ENCODE measurements around the gene RELL2. TPM values are rescaled to one million over a fixed set of nuclear protein-coding genes. Genes with fewer than 3 reads are reported as not detected.

RELL2 gene
- total RNA-seq, 1 experiment from 2014 or later = 23.8 TPM

- 0 out of 2 replicates have a peak, but pooled peaks have one; percentile 14 for TF ChIP-seq ZNF138 (CRISPR knock-in tag; conservative IDR thresholded peaks at IDR 0.05)
- no peak for TF ChIP-seq ZSCAN18 (CRISPR knock-in tag; IDR thresholded peaks at IDR 0.05)
- TF ChIP-seq CBFB (CRISPR knock-in tag; IDR thresholded peaks at IDR 0.05; ENCODE audit: low read depth) = 0 out of 2 replicates have a peak, but pooled peaks have one; percentile 39
- TF ChIP-seq, protein P1, sequence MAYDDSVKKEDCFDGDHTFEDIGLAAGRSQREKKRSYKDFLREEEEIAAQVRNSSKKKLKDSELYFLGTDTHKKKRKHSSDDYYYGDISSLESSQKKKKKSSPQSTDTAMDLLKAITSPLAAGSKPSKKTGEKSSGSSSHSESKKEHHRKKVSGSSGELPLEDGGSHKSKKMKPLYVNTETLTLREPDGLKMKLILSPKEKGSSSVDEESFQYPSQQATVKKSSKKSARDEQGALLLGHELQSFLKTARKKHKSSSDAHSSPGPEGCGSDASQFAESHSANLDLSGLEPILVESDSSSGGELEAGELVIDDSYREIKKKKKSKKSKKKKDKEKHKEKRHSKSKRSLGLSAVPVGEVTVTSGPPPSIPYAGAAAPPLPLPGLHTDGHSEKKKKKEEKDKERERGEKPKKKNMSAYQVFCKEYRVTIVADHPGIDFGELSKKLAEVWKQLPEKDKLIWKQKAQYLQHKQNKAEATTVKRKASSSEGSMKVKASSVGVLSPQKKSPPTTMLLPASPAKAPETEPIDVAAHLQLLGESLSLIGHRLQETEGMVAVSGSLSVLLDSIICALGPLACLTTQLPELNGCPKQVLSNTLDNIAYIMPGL (CRISPR knock-in tag; IDR thresholded peaks at IDR 0.05) = 0 out of 2 replicates have a peak, but pooled peaks have one; percentile 33
- peak; percentile 30; the same call in 1 of the 2 replicates for TF ChIP-seq TEAD1 (CRISPR knock-in tag; IDR thresholded peaks at IDR 0.05)
- TF ChIP-seq GRHL2 (CRISPR knock-in tag; IDR thresholded peaks at IDR 0.05; ENCODE audit: insufficient replicate concordance, severe bottlenecking) = no peak
- TF ChIP-seq PRRX2 (CRISPR knock-in tag; IDR thresholded peaks at IDR 0.05) = no peak
- TF ChIP-seq NFE2L1 (CRISPR knock-in tag; IDR thresholded peaks at IDR 0.05) = no peak
- TF ChIP-seq JUN (CRISPR knock-in tag; IDR thresholded peaks at IDR 0.05) = 0 out of 2 replicates have a peak, but pooled peaks have one; percentile 1
- no peak for TF ChIP-seq ZNF317 (CRISPR knock-in tag; IDR thresholded peaks at IDR 0.05; ENCODE audit: borderline replicate concordance, low read depth)
Observed at GRCh38 chr5:141636413-141637122, at the start of gene RELL2, which contains the start of gene HDAC3 (continued).

GRCh38 chr5:141590127-141590526 lies 46.7 kb upstream of the RELL2 start:
- no peaks in the 10 kb centered on the region for H3K4me1 Mint-ChIP-seq
- POLR2A ChIA-PET = no interaction called here
- ATAC-seq = no peak
- TF ChIP-seq MYBL2 (CRISPR knock-in tag; IDR thresholded peaks at IDR 0.05) (no peak), GABPB1 (CRISPR knock-in tag; IDR thresholded peaks at IDR 0.05) (0 out of 2 replicates have a peak, but pooled peaks have one; percentile 31), FOXJ3 (CRISPR knock-in tag; IDR thresholded peaks at IDR 0.05; ENCODE audit: borderline replicate concordance) (no peak)
- TF ChIP-seq, protein P1 (CRISPR knock-in tag; IDR thresholded peaks at IDR 0.05) = no peak
- H3K4me3 Mint-ChIP-seq = no peak overlapping the region
- CTCF ChIA-PET = interaction anchor here (1.2 to 2.2 kb wide), 3 partner anchors 29 to 61 kb away, joined by 3 to 13 read pairs (median 4); partner anchors contain the start of genes DIAPH1 and FCHSD1
- no peak for DNase-seq (ENCODE audit: low spot score)
- H3K27me3 Mint-ChIP-seq (ENCODE audit: low read depth) = no peaks in the 10 kb centered on the region
- H3K9me3 Mint-ChIP-seq = no peaks in the 10 kb centered on the region
- H3K27ac Mint-ChIP-seq = no peak overlapping the region
- peaks cover 12% of the 10 kb centered on the region for H3K36me3 Mint-ChIP-seq

- POLR2A ChIA-PET = no interaction called here
- Mint-ChIP-seq H3K4me3 (no peak overlapping the region), H3K4me1 (no peaks in the 10 kb centered on the region), H3K27me3 (ENCODE audit: low read depth) (no peaks in the 10 kb centered on the region), H3K9me3 (no peaks in the 10 kb centered on the region), H3K27ac (no peak overlapping the region), H3K36me3 (no peaks in the 10 kb centered on the region)
- TF ChIP-seq OVOL2 (CRISPR knock-in tag; IDR thresholded peaks at IDR 0.05; ENCODE audit: borderline replicate concordance) = no peak
- TF ChIP-seq FOXK1 (CRISPR knock-in tag; IDR thresholded peaks at IDR 0.05) = no peak
- TF ChIP-seq NR1H2 (CRISPR knock-in tag; IDR thresholded peaks at IDR 0.05) = no peak
- TF ChIP-seq, protein P2, sequence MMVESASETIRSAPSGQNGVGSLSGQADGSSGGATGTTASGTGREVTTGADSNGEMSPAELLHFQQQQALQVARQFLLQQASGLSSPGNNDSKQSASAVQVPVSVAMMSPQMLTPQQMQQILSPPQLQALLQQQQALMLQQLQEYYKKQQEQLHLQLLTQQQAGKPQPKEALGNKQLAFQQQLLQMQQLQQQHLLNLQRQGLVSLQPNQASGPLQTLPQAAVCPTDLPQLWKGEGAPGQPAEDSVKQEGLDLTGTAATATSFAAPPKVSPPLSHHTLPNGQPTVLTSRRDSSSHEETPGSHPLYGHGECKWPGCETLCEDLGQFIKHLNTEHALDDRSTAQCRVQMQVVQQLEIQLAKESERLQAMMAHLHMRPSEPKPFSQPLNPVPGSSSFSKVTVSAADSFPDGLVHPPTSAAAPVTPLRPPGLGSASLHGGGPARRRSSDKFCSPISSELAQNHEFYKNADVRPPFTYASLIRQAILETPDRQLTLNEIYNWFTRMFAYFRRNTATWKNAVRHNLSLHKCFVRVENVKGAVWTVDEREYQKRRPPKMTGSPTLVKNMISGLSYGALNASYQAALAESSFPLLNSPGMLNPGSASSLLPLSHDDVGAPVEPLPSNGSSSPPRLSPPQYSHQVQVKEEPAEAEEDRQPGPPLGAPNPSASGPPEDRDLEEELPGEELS (CRISPR knock-in tag; IDR thresholded peaks at IDR 0.05) = no peak
- TF ChIP-seq TEAD1 (CRISPR knock-in tag; IDR thresholded peaks at IDR 0.05) = no peak
- TF ChIP-seq ATF1 (CRISPR knock-in tag; IDR thresholded peaks at IDR 0.05) = no peak
- TF ChIP-seq, protein P3, sequence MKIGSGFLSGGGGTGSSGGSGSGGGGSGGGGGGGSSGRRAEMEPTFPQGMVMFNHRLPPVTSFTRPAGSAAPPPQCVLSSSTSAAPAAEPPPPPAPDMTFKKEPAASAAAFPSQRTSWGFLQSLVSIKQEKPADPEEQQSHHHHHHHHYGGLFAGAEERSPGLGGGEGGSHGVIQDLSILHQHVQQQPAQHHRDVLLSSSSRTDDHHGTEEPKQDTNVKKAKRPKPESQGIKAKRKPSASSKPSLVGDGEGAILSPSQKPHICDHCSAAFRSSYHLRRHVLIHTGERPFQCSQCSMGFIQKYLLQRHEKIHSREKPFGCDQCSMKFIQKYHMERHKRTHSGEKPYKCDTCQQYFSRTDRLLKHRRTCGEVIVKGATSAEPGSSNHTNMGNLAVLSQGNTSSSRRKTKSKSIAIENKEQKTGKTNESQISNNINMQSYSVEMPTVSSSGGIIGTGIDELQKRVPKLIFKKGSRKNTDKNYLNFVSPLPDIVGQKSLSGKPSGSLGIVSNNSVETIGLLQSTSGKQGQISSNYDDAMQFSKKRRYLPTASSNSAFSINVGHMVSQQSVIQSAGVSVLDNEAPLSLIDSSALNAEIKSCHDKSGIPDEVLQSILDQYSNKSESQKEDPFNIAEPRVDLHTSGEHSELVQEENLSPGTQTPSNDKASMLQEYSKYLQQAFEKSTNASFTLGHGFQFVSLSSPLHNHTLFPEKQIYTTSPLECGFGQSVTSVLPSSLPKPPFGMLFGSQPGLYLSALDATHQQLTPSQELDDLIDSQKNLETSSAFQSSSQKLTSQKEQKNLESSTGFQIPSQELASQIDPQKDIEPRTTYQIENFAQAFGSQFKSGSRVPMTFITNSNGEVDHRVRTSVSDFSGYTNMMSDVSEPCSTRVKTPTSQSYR (CRISPR knock-in tag; IDR thresholded peaks at IDR 0.05) = no peak
- DNase-seq (ENCODE audit: low spot score) (no peak), ATAC-seq (no peak)
- CTCF ChIA-PET = interaction anchor here (1.1 to 3.4 kb wide), 4 partner anchors 23 to 54 kb away, joined by 3 to 24 read pairs (median 7); partner anchors contain the start of genes DIAPH1 and FCHSD1
Observed at GRCh38 chr5:141596867-141597266, 39.9 kb upstream of the RELL2 start.

All from WTC11 (cell line).